Measurements from ENCODE around the gene COL4A5.

Gene COL4A5

DNA sequence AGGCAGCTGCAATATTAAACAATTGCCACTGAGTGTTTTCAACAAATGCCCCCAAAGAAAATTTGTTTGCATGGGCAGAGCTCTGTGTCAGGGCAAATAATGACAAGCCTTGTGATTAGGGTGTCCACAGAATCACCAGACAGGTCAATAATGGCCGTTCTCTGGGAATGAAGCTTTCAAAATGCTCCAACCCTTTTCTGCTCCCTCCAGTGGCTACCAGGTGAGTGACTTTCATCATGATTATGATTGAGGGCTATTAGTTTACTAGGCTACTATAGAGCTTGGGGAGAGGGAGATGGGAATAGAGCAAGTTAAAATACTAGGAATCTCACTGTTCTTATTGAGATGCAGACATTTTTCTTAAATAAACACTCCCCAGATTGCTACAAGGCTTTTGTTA is 273.2 kb downstream of the COL4A5 start:
- Histone ChIP-seq H3K4me1 (ENCODE audit: control insufficient read depth, insufficient read depth, low read length) (peaks cover 8% of the 10 kb centered on the region), H3K9me3 (ENCODE audit: control insufficient read depth, insufficient read depth, low read length) (no peaks in the 10 kb centered on the region), H3K36me3 (ENCODE audit: control insufficient read depth, insufficient read depth, low read length) (no peaks in the 10 kb centered on the region), H3K9ac (ENCODE audit: low read depth, low read length) (no peak overlapping the region), H3K27me3 (ENCODE audit: control insufficient read depth, insufficient read depth, low read length) (no peaks in the 10 kb centered on the region), H3K27ac (ENCODE audit: low read depth, low read length) (no peak overlapping the region), H3K4me3 (ENCODE audit: low read depth, low read length) (no peak overlapping the region)

- Histone ChIP-seq H3K27me3 (ENCODE audit: control insufficient read depth, insufficient read depth, low read length) (no peaks in the 10 kb centered on the region), H3K36me3 (ENCODE audit: control insufficient read depth, insufficient read depth, low read length) (peaks cover 4% of the 10 kb centered on the region; the same call in 1 of the 2 replicates), H3K27ac (ENCODE audit: low read depth, low read length) (no peak overlapping the region), H3K4me1 (ENCODE audit: control insufficient read depth, insufficient read depth, low read length) (peaks cover 50% of the 10 kb centered on the region), H3K9ac (ENCODE audit: low read depth, low read length) (no peak overlapping the region), H3K4me3 (ENCODE audit: low read depth, low read length) (no peak overlapping the region), H3K9me3 (ENCODE audit: control insufficient read depth, insufficient read depth, low read length) (no peaks in the 10 kb centered on the region)
Measured at GRCh38 chrX:108722561-108722960, 282.9 kb downstream of the COL4A5 start.

GRCh38 chrX:108726748-108727147 is 287.1 kb downstream of the COL4A5 start:
- Histone ChIP-seq H3K36me3 (ENCODE audit: control insufficient read depth, insufficient read depth, low read length) (peaks cover 3% of the 10 kb centered on the region; the same call in 1 of the 2 replicates), H3K4me1 (ENCODE audit: control insufficient read depth, insufficient read depth, low read length) (peaks cover 80% of the 10 kb centered on the region), H3K27me3 (ENCODE audit: control insufficient read depth, insufficient read depth, low read length) (peaks cover 5% of the 10 kb centered on the region; the same call in 1 of the 2 replicates), H3K9me3 (ENCODE audit: control insufficient read depth, insufficient read depth, low read length) (no peaks in the 10 kb centered on the region), H3K27ac (ENCODE audit: low read depth, low read length) (no peak overlapping the region), H3K9ac (ENCODE audit: low read depth, low read length) (no peak overlapping the region), H3K4me3 (ENCODE audit: low read depth, low read length) (no peak overlapping the region)

GRCh38 chrX:108731153-108731552 is 291.5 kb downstream of the COL4A5 start:
- no peak overlapping the region for H3K9ac ChIP-seq (ENCODE audit: low read depth, low read length)
- H3K4me1 ChIP-seq (ENCODE audit: control insufficient read depth, insufficient read depth, low read length), result peaks cover 62% of the 10 kb centered on the region
- peaks cover 49% of the 10 kb centered on the region for H3K27me3 ChIP-seq (ENCODE audit: control insufficient read depth, insufficient read depth, low read length)
- no peaks in the 10 kb centered on the region for H3K36me3 ChIP-seq (ENCODE audit: control insufficient read depth, insufficient read depth, low read length)
- H3K9me3 ChIP-seq (ENCODE audit: control insufficient read depth, insufficient read depth, low read length), result peaks cover 7% of the 10 kb centered on the region; the same call in 1 of the 2 replicates
- peak overlapping the region; percentile 57 for H3K4me3 ChIP-seq (ENCODE audit: low read depth, low read length)
- peak overlapping the region; percentile 26 for H3K27ac ChIP-seq (ENCODE audit: low read depth, low read length)

DNA sequence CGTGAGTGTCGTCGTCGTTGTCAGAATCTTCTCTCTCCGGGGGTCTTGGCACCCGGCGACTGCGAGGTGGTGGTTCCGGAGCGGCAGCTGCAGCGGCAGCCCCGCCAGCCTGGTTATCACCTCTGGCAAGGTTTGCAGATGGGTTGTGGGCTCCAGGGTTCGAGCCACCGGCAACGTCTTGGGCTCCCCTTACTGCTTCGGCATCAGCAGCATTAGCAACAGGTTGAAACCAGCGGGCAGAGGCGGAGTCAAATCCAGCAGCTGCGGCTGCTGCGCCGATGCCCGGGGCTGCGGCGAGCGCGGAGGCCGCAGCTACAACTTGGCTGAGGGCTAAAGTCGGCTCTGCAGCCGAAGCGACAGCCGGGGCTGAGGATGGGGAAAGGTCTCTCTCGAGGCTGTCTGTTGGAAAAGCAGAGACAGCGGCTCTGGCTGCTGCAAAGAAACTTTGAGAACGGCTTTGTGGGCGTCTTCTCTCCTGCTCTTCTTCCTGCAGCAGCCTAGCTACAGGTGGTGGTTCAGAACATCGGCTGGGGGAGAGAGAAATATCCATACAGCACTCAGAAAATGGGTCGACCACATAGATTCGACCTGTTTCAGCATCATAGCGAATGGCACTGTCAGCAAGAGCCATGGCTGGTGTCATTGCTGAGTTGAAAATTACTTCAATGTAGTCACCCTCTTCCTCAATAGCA is 293.1 kb downstream of the COL4A5 start:
- no peak overlapping the region for H3K27ac ChIP-seq (ENCODE audit: low read depth, low read length)
- H3K4me3 ChIP-seq (ENCODE audit: low read depth, low read length), result peak overlapping the region; percentile 57
- H3K9me3 ChIP-seq (ENCODE audit: control insufficient read depth, insufficient read depth, low read length), result peaks cover 7% of the 10 kb centered on the region; the same call in 1 of the 2 replicates
- peaks cover 48% of the 10 kb centered on the region for H3K4me1 ChIP-seq (ENCODE audit: control insufficient read depth, insufficient read depth, low read length)
- H3K36me3 ChIP-seq (ENCODE audit: control insufficient read depth, insufficient read depth, low read length), result no peaks in the 10 kb centered on the region
- no peak overlapping the region for H3K9ac ChIP-seq (ENCODE audit: low read depth, low read length)
- H3K27me3 ChIP-seq (ENCODE audit: control insufficient read depth, insufficient read depth, low read length), result peaks cover 51% of the 10 kb centered on the region

- Histone ChIP-seq H3K4me3 (ENCODE audit: low read depth, low read length) (peak overlapping the region; percentile 85), H3K27me3 (ENCODE audit: control insufficient read depth, insufficient read depth, low read length) (peaks cover 53% of the 10 kb centered on the region), H3K9ac (ENCODE audit: low read depth, low read length) (no peak overlapping the region), H3K27ac (ENCODE audit: low read depth, low read length) (no peak overlapping the region), H3K9me3 (ENCODE audit: control insufficient read depth, insufficient read depth, low read length) (peaks cover 7% of the 10 kb centered on the region; the same call in 1 of the 2 replicates), H3K4me1 (ENCODE audit: control insufficient read depth, insufficient read depth, low read length) (peaks cover 31% of the 10 kb centered on the region), H3K36me3 (ENCODE audit: control insufficient read depth, insufficient read depth, low read length) (no peaks in the 10 kb centered on the region)
Measured at GRCh38 chrX:108734426-108734825, 294.8 kb downstream of the COL4A5 start.

DNA sequence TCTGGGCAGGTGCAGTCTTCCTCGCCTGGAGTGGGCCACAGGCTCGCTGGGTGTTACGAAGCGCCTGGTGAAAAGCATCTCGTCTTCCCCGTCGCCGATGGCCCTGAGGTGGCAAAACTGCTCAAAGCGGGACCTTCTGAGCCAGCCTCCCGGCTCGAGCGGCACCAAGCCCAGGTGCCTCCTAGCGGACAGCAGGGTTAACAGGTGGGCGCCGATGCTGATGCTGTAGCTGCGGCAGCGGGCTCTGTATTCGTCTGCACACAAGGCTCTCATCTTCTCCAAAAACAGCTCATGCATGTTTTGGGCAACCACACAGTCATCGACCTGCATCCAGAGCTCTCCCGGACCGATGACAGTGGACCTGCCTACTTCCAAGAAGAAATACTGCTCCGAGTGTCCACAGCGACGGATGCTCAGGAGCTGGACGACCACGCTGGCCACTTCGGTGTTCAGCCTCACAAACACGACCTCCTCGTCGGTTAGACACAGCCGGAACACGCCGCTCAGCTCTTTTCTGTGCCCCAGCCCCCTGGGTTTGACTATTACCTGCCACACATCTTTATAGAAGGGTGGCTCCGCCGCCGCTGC is 295.5 kb downstream of the COL4A5 start:
- H3K27ac ChIP-seq (ENCODE audit: low read depth, low read length), result no peak overlapping the region
- H3K9ac ChIP-seq (ENCODE audit: low read depth, low read length), result no peak overlapping the region
- H3K4me3 ChIP-seq (ENCODE audit: low read depth, low read length), result peak overlapping the region; percentile 85
- H3K27me3 ChIP-seq (ENCODE audit: control insufficient read depth, insufficient read depth, low read length), result peaks cover 53% of the 10 kb centered on the region
- H3K4me1 ChIP-seq (ENCODE audit: control insufficient read depth, insufficient read depth, low read length), result peaks cover 25% of the 10 kb centered on the region
- H3K36me3 ChIP-seq (ENCODE audit: control insufficient read depth, insufficient read depth, low read length), result no peaks in the 10 kb centered on the region
- H3K9me3 ChIP-seq (ENCODE audit: control insufficient read depth, insufficient read depth, low read length), result peaks cover 7% of the 10 kb centered on the region; the same call in 1 of the 2 replicates

- peak overlapping the region; percentile 85 for H3K4me3 ChIP-seq (ENCODE audit: low read depth, low read length)
- H3K9ac ChIP-seq (ENCODE audit: low read depth, low read length), result 0 out of 2 replicates have a peak overlapping the region, but pooled peaks have one; percentile 14
- peak overlapping the region; percentile 56 for H3K27ac ChIP-seq (ENCODE audit: low read depth, low read length)
- H3K27me3 ChIP-seq (ENCODE audit: control insufficient read depth, insufficient read depth, low read length), result peaks cover 53% of the 10 kb centered on the region
- H3K4me1 ChIP-seq (ENCODE audit: control insufficient read depth, insufficient read depth, low read length), result peaks cover 20% of the 10 kb centered on the region
- no peaks in the 10 kb centered on the region for H3K36me3 ChIP-seq (ENCODE audit: control insufficient read depth, insufficient read depth, low read length)
- H3K9me3 ChIP-seq (ENCODE audit: control insufficient read depth, insufficient read depth, low read length), result peaks cover 7% of the 10 kb centered on the region; the same call in 1 of the 2 replicates
Measured at GRCh38 chrX:108735679-108736508, 296.3 kb downstream of the COL4A5 start.

DNA sequence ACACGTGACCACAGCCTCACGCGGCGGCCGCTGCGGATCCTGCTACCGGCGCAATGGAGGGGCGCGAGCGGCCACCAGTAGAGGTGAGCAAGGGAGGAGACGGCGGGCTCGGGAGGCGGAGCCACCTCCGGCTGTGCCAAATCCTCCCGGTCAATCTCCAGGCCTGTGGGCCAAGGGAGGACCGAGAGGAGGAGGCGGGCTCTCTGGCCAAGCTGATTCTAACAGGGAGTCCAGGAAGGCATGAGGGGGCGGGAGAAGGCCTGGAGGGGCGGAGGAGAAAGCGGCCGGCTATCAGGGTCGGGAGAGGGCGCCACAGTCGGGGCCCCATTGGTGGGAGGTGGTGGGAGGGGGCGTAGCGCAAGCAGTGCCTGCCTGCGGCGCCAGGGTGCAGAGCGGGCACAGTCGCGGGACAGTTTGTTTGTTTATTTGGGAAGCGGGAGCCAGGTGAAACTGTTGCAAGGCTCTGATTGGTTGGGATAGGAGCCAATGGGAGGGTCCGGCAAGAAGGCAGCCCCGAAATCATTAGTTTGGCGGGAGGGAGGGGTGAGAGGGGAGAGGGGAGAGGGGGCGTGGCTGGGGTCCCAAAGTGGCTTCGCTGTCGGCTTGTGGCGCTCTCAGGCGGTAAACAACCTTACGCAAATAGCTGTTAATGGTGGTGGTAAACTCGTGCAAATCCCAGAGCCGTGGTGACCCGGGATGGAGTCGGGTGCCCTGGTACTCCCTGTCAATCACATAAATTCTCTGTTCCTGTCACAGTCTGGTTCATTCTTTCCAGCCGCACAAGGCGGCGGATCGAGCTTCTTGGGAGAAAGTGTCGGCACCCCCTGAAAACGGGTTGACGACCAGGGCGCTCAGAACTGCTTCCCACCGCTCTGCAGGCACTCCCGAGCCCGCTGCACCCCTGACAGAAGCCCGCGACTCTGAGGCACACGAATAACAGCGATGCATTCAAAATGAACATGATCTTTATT is 297.2 kb downstream of the COL4A5 start, which contains the start of gene IRS4:
Gene IRS4, minus strand, starts transcription at position 55 of the 971 bp plus-strand sequence.
- peak within 1 kb of the TSS; percentile 53 for H3K9ac ChIP-seq (ENCODE audit: low read depth, low read length)
- peak within 1 kb of the TSS; percentile 56 for H3K27ac ChIP-seq (ENCODE audit: low read depth, low read length)
- peaks cover 11% of the 10 kb centered on the region for H3K4me1 ChIP-seq (ENCODE audit: control insufficient read depth, insufficient read depth, low read length)
- peaks cover 48% of the 10 kb centered on the region for H3K27me3 ChIP-seq (ENCODE audit: control insufficient read depth, insufficient read depth, low read length)
- peaks cover 7% of the 10 kb centered on the region; the same call in 1 of the 2 replicates for H3K9me3 ChIP-seq (ENCODE audit: control insufficient read depth, insufficient read depth, low read length)
- H3K4me3 ChIP-seq (ENCODE audit: low read depth, low read length), result peak within 1 kb of the TSS; percentile 85
- no peaks in the 10 kb centered on the region for H3K36me3 ChIP-seq (ENCODE audit: control insufficient read depth, insufficient read depth, low read length)

DNA sequence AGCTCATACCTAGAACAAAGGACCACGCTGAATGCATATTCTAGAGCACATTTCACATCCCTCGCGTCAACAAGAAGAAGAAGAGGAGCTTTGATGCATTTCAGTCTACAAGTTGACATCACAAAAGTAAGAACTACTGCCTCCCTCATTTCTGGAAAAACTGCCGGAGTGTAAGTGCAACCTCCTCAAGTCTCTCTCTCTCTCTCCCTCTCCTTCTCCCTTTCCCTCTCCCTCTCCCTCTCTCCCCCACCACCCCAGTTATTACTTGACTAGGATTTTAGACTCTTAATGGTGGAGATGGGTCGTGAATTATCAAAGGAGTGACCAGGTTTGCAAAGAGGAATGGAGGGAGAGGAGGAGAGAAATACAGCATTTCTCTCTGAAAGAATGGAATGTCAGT is 298.1 kb downstream of the COL4A5 start:
- H3K9ac ChIP-seq (ENCODE audit: low read depth, low read length), result peak overlapping the region; percentile 53; the same call in 1 of the 2 replicates

More for the DNA sequence above, 298.1 kb downstream of the COL4A5 start:
- Histone ChIP-seq H3K4me1 (ENCODE audit: control insufficient read depth, insufficient read depth, low read length) (peaks cover 6% of the 10 kb centered on the region), H3K36me3 (ENCODE audit: control insufficient read depth, insufficient read depth, low read length) (no peaks in the 10 kb centered on the region), H3K27me3 (ENCODE audit: control insufficient read depth, insufficient read depth, low read length) (peaks cover 38% of the 10 kb centered on the region), H3K27ac (ENCODE audit: low read depth, low read length) (no peak overlapping the region), H3K9me3 (ENCODE audit: control insufficient read depth, insufficient read depth, low read length) (peaks cover 7% of the 10 kb centered on the region; the same call in 1 of the 2 replicates), H3K4me3 (ENCODE audit: low read depth, low read length) (peak overlapping the region; percentile 85)

Data from HUES48 (cell line).